ES-I3 (cell line): ENCODE results near the gene SIK3.
"Not testable (repeated sequence)": the region's sequence is repeated elsewhere in the genome, so short reads cannot be mapped to it uniquely, and the experiment has no call there.

Experiments used
- H3K36me3 ChIP-seq: 2 replicates; pipeline ENCODE4 v1.6.1; 2013; ENCODE audit warnings: mild to moderate bottlenecking, low read length, control low read depth, moderate library complexity; ENCODE audit not compliant: insufficient read depth
- H3K4me1 ChIP-seq: 2 replicates; pipeline ENCODE4 v1.6.1; 2013; ENCODE audit warnings: mild to moderate bottlenecking, control low read depth, low read length; ENCODE audit not compliant: insufficient read depth
- H3K9ac ChIP-seq: 2 replicates; pipeline ENCODE4 v1.6.1; 2013; ENCODE audit warnings: low read depth, mild to moderate bottlenecking, low read length, moderate library complexity
- H3K9me3 ChIP-seq: 2 replicates; pipeline ENCODE4 v1.6.1; 2013; ENCODE audit warnings: mild to moderate bottlenecking, low read length, moderate library complexity; ENCODE audit not compliant: control insufficient read depth, insufficient read depth

Gene SIK3

DNA sequence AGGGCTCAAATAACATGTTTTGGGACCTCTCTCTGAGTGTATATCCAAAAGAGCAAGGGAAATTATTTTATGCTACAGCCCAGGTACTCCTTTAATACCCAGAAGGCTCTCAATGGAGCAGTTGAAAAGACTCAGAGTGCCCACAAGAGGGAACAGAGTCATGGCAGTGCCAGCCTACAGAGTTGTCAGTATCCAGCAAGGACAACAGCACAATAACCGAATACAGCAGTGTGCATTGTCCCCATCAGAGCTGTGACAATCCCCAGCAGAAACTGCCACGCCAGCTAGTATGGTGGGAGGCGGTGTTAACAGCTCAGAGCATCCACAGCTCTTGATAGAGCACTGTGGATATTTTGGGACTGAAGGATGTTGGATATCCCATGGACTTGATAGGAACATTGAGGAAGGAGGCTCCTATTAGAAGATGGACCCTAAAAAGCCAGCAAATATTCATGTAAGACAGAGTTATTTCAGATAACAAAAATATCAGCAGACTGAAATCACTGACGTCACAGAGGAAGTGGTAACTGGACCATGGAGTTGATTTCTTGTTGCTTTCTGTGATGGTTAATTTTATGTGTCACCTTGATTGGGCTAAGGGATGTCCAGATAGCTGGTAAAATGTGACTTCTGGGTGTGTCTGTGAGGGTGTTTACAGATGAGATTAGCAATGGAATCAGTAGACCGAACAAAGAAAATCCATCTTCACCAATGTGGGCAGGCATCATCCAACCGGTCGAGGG lies 28.2 kb upstream of the SIK3 start:
- Histone ChIP-seq H3K36me3 (no peaks in the 10 kb centered on the region), H3K9ac (no peak overlapping the region), H3K4me1 (no peaks in the 10 kb centered on the region), H3K9me3 (no peaks in the 10 kb centered on the region)

- no peaks in the 10 kb centered on the region for H3K36me3 ChIP-seq
- no peaks in the 10 kb centered on the region for H3K9me3 ChIP-seq
- H3K4me1 ChIP-seq, result no peaks in the 10 kb centered on the region
- H3K9ac ChIP-seq, result no peak overlapping the region
These were observed 24.3 kb upstream of the SIK3 start for GRCh38 chr11:117122556-117122955.

GRCh38 chr11:117121176-117121575 lies 22.9 kb upstream of the SIK3 start:
- Histone ChIP-seq H3K36me3 (no peaks in the 10 kb centered on the region), H3K9me3 (no peaks in the 10 kb centered on the region), H3K9ac (no peak overlapping the region), H3K4me1 (no peaks in the 10 kb centered on the region)

GRCh38 chr11:117117681-117118080 lies 19.5 kb upstream of the SIK3 start:
- Histone ChIP-seq H3K9me3 (no peaks in the 10 kb centered on the region), H3K4me1 (no peaks in the 10 kb centered on the region), H3K9ac (no peak overlapping the region), H3K36me3 (no peaks in the 10 kb centered on the region)

GRCh38 chr11:117112939-117113338 lies 14.7 kb upstream of the SIK3 start:
- not testable (repeated sequence) for H3K4me1 ChIP-seq, H3K36me3 ChIP-seq, H3K9ac ChIP-seq, H3K9me3 ChIP-seq

DNA sequence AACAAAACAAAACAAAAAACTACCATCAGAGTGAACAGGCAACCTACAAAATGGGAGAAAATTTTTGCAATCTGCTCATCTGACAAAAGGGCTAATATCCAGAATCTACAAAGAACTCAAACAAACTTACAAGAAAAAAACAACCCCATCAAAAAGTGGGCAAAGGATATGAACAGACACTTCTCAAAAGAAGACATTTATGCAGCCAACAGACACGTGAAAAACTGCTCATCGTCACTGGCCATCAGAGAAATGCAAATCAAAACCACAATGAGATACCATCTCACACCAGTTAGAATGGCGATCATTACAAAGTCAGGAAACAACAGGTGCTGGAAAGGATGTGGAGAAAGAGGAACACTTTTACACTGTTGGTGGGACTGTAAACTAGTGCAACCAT lies 14.3 kb upstream of the SIK3 start:
- H3K4me1 ChIP-seq, H3K9ac ChIP-seq, H3K9me3 ChIP-seq, H3K36me3 ChIP-seq: not testable (repeated sequence)

- Histone ChIP-seq H3K36me3 (no peaks in the 10 kb centered on the region), H3K4me1 (no peaks in the 10 kb centered on the region), H3K9me3 (no peaks in the 10 kb centered on the region), H3K9ac (no peak overlapping the region; the same call in 1 of the 2 replicates)
These were observed 12.2 kb upstream of the SIK3 start for GRCh38 chr11:117110294-117110950.

- H3K36me3 ChIP-seq, result no peaks in the 10 kb centered on the region
- no peak overlapping the region for H3K9ac ChIP-seq
- no peaks in the 10 kb centered on the region for H3K4me1 ChIP-seq
- H3K9me3 ChIP-seq, result no peaks in the 10 kb centered on the region
These were observed 9.7 kb upstream of the SIK3 start for GRCh38 chr11:117107701-117108590.

GRCh38 chr11:117100556-117100955 lies 2.3 kb upstream of the SIK3 start:
- Histone ChIP-seq H3K36me3 (no peaks in the 10 kb centered on the region), H3K9me3 (no peaks in the 10 kb centered on the region)

DNA sequence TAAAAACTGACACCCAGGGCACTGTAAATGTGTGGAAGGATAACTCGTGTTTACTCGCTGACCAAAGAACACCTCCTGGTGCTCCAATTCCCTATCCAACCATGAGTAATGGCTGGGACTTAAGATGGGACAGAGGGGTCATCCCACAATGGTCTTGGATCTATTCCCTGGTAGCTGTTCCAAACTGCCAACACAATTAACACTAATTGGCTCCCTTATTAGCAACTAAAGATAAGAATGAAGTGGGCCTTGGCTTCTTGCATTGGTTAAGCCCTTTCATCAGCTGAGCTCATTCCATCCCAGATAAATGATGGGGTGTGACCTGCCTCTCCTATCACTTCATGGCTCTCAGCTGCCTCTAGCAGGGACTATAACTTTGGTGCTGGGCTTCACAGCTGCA lies 1.5 kb upstream of the SIK3 start:
- H3K36me3 ChIP-seq, result no peaks in the 10 kb centered on the region
- H3K9me3 ChIP-seq, result no peaks in the 10 kb centered on the region
- no peak overlapping the region for H3K9ac ChIP-seq
- H3K4me1 ChIP-seq, result peaks cover 17% of the 10 kb centered on the region

More at GRCh38 chr11:117100556-117100955, 2.3 kb upstream of the SIK3 start:
- Histone ChIP-seq H3K4me1 (peaks cover 8% of the 10 kb centered on the region; the same call in 1 of the 2 replicates), H3K9ac (no peak overlapping the region)

GRCh38 chr11:117097389-117098268 lies 599 bp downstream of the SIK3 start:
- Histone ChIP-seq H3K4me1 (peaks cover 23% of the 10 kb centered on the region), H3K36me3 (no peaks in the 10 kb centered on the region), H3K9ac (peak overlapping the region; percentile 90), H3K9me3 (no peaks in the 10 kb centered on the region)

DNA sequence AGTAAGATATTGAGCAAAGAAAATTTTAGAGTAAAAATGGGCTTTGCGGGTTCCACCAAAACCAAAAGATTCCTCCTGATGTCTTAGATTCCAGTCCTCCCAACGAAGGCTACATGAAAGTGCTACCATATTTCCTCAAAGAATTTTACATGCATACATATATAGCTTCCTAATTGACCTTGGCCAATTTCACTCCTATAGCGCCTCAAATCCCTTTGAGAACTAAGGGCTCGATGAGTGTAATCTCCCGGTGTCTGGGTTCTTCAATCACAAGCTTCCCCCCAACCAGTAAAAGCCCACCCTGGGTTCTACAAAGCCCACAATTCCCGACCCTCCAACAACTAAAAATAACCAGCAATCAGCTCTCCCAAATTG lies 1.2 kb downstream of the SIK3 start:
- Histone ChIP-seq H3K36me3 (no peaks in the 10 kb centered on the region), H3K9me3 (no peaks in the 10 kb centered on the region), H3K9ac (peak overlapping the region; percentile 90; the same call in 1 of the 2 replicates), H3K4me1 (peaks cover 23% of the 10 kb centered on the region)

DNA sequence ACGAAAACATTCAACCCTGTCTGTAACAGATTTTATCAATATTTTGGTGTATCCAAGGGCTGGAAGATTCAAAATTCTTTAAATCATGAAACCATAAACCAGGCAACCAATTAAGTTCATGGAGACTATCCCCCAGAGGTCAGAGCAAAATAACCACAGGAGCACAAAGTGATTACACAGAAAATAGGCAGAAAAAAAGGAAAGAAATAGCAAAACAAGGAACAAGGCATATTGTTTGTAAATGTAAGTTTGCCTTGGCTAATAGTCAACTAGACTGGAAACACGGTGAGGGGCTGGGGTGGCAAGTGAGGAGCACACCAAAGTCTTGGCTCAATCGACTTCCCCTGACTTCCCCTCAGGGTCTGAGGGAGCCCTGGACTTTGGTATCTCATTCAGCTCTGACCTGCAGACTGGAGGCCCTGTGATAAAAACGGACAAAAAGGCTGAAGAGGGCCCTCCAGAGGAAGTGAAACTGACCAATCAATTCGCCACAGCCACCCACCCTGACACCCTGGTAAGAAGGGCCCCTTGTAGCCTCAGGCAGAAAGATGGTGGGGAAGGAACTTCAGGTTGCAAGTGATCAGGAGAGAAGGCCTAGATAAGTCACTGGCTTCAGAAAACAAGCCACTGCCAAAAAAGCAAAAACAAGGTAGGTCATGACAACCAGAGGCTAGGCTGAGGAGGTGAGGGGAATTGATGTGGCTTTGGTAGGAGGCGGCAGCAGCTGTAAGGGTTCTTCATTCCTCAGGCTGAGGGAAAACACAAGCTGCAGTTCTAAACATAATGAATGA lies 1.8 kb downstream of the SIK3 start:
- Histone ChIP-seq H3K9me3 (no peaks in the 10 kb centered on the region), H3K36me3 (no peaks in the 10 kb centered on the region), H3K4me1 (peaks cover 23% of the 10 kb centered on the region), H3K9ac (peak overlapping the region; percentile 90; the same call in 1 of the 2 replicates)
